HCT116 (cell line): Measurements from ENCODE around the gene SLC30A3. TPM values are rescaled to one million over a fixed set of nuclear protein-coding genes. Genes with fewer than 3 reads are reported as not detected.

Source experiments
- ATAC-seq: fragments of 200-7000 bp; cut with Tn5 transposase; 2 replicates; pipeline ENCODE4 v1.9.1; 2020; ENCODE audit warnings: mild to moderate bottlenecking, moderate library complexity
- BruUV-seq: library from RNA; stranded (reverse); fragments of 400-500 nt; replicated peaks from 2 replicates; lab custom pipeline; 2021; lab: Mats Ljungman, UMichigan
- CTCF ChIA-PET: fragments of 300-600 bp; sonication (Branson Sonifier 250); formaldehyde crosslinking; loops from one replicate; lab custom pipeline; 2021; ENCODE audit warnings: antibody characterized with exemption; lab: Charles Lee
- POLR2A ChIA-PET: fragments of 300-600, 350-600 bp; sonication (Branson Sonifier 250); formaldehyde crosslinking; loops from one replicate; lab custom pipeline; 2021; ENCODE audit warnings: antibody characterized with exemption; lab: Charles Lee
- RAD21 ChIA-PET, 2 experiments: fragments of 300-600 bp; sonication (Branson Sonifier 250); formaldehyde crosslinking; loops; one replicate each; lab custom pipeline; 2023; ENCODE audit warnings: low total read pairs in 2 of 2; ENCODE audit not compliant: uncharacterized antibody in 2 of 2, unreplicated experiment in 2 of 2, low non-redundant PET in 1 of 2; lab: Charles Lee
- DNase-seq: peaks from one replicate; pipeline ENCODE4 v3.0.0-alpha.2; 2010; ENCODE audit warnings: low read depth, low spot score
- H2AFZ ChIP-seq: fragments of 200-600 bp; shearing (Covaris generic), sonication (generic); 2 replicates; pipeline ENCODE4 v1.6.1; 2017; ENCODE audit warnings: low read depth, mixed run types, mixed read lengths, antibody characterized with exemption, low read length; ENCODE audit not compliant: poor library complexity, severe bottlenecking
- H3K27ac ChIP-seq: 2 replicates; pipeline ENCODE4 v1.5.1; 2012; ENCODE audit warnings: low read depth, low read length
- H3K27me3 ChIP-seq: fragments of 200-600 bp; sonication (generic); 2 replicates; pipeline ENCODE4 v1.6.1; 2016; ENCODE audit warnings: mixed run types, low read length, mixed read lengths; ENCODE audit not compliant: insufficient read depth
- H3K36me3 ChIP-seq, 2 experiments: fragments of 200-500 bp in 1 of 2; fragments of 200-600 bp in 1 of 2; sonication (Bioruptor generic) in 1 of 2; sonication (generic) in 1 of 2; 2 replicates each; pipeline versions ENCODE4 v1.5.1 to v1.6.1; 2014 to 2016; ENCODE audit warnings: low read length in 2 of 2, inconsistent platforms in 1 of 2, mixed read lengths in 1 of 2, mixed run types in 1 of 2; ENCODE audit not compliant: insufficient read depth in 2 of 2, control insufficient read depth in 1 of 2
- H3K4me1 ChIP-seq, 2 experiments: fragments of 200-600 bp in 1 of 2; sonication (generic) in 1 of 2; 2 replicates each; pipeline versions ENCODE4 v1.5.1 to v1.6.1; 2012 to 2017; ENCODE audit warnings: low read length in 2 of 2, inconsistent platforms in 1 of 2, mild to moderate bottlenecking in 1 of 2, mixed read lengths in 1 of 2, mixed run types in 1 of 2, moderate library complexity in 1 of 2; ENCODE audit not compliant: insufficient read depth in 2 of 2, control insufficient read depth in 1 of 2
- H3K4me2 ChIP-seq: fragments of 200-600 bp; sonication (generic); 2 replicates; pipeline ENCODE4 v1.6.1; 2017; ENCODE audit warnings: mixed run types, low read length, mixed read lengths
- H3K4me3 ChIP-seq, 2 experiments: fragments of 200-600 bp in 1 of 2; sonication (generic) in 1 of 2; replicated peaks in 1 of 2; 2 replicates each; pipeline ENCODE4 v1.5.1; 2011 to 2016; ENCODE audit warnings: low read length in 2 of 2, control low read depth in 1 of 2, low read depth in 1 of 2, mild to moderate bottlenecking in 1 of 2, mixed read lengths in 1 of 2, mixed run types in 1 of 2
- H3K79me2 ChIP-seq: fragments of 200-600 bp; sonication (generic); 2 replicates; pipeline ENCODE4 v1.6.1; 2017; ENCODE audit warnings: mild to moderate bottlenecking, mixed run types, low read length, moderate library complexity, mixed read lengths; ENCODE audit not compliant: insufficient read depth
- H3K9ac ChIP-seq: fragments of 200-600 bp; sonication (generic); 2 replicates; pipeline ENCODE4 v1.6.1; 2016; ENCODE audit warnings: low read length, mixed read lengths
- H3K9me2 ChIP-seq: fragments of 200-600 bp; sonication (generic), shearing (Covaris generic); 2 replicates; pipeline ENCODE4 v1.6.1; 2017; ENCODE audit warnings: mixed run types, mild to moderate bottlenecking, moderate library complexity; ENCODE audit not compliant: insufficient read depth
- H3K9me3 ChIP-seq, 2 experiments: fragments of 200-500 bp in 1 of 2; fragments of 200-600 bp in 1 of 2; sonication (Bioruptor generic) in 1 of 2; sonication (generic) in 1 of 2; 2 replicates each; pipeline ENCODE4 v1.6.1; 2014 to 2017; ENCODE audit warnings: low read length in 2 of 2, mixed read lengths in 2 of 2, inconsistent platforms in 1 of 2, low read depth in 1 of 2, mild to moderate bottlenecking in 1 of 2, mixed run types in 1 of 2, moderate library complexity in 1 of 2; ENCODE audit not compliant: control insufficient read depth in 1 of 2, insufficient read depth in 1 of 2
- H4K20me1 ChIP-seq: fragments of 200-600 bp; sonication (generic), shearing (Covaris generic); 2 replicates; pipeline ENCODE4 v1.6.1; 2017; ENCODE audit warnings: mixed run types, mild to moderate bottlenecking, moderate library complexity; ENCODE audit not compliant: insufficient read depth
- EGR1 ChIP-seq: IDR thresholded peaks from 2 replicates; pipeline ENCODE4 v1.6.1; 2012; ENCODE audit warnings: low read depth
- EZH2phosphoT487 ChIP-seq: fragments of 200-600 bp; IDR thresholded peaks from 2 replicates; pipeline ENCODE4 v1.6.1; 2018; ENCODE audit warnings: antibody characterized with exemption, borderline replicate concordance
- FOSL1 ChIP-seq: IDR thresholded peaks from 2 replicates; pipeline ENCODE4 v1.6.1; 2012; ENCODE audit warnings: low read depth
- POLR2A ChIP-seq: IDR thresholded peaks from 2 replicates; pipeline ENCODE4 v1.7.0; 2011; ENCODE audit warnings: borderline replicate concordance; ENCODE audit not compliant: insufficient read depth, insufficient read length; ENCODE audit errors: extremely low read depth
- POLR2AphosphoS5 ChIP-seq: IDR thresholded peaks from 2 replicates; pipeline ENCODE4 v1.6.1; 2011; ENCODE audit warnings: mild to moderate bottlenecking, low read depth, low read length, moderate library complexity
- ZBTB33 ChIP-seq: IDR thresholded peaks from 2 replicates; pipeline ENCODE4 v1.6.1; 2011; ENCODE audit warnings: mild to moderate bottlenecking, low read length, moderate library complexity; ENCODE audit not compliant: insufficient replicate concordance; ENCODE audit errors: extremely low read depth
- ZNF274 ChIP-seq: fragments of 200-500 bp; sonication (Bioruptor generic); IDR thresholded peaks from 2 replicates; pipeline ENCODE4 v1.6.1; 2014; ENCODE audit warnings: mild to moderate bottlenecking, low read depth, low read length, inconsistent platforms
- intact Hi-C: fragments of 100-400 bp; cut with micrococcal nuclease; formaldehyde crosslinking; loops from 2 replicates; pipeline ENCODE4 v1.10.0; 2022
- total RNA-seq: library from RNA; stranded (reverse); gene quantifications from one replicate; pipeline ENCODE4 v1.2.1, GENCODE V29; 2021; ENCODE audit not compliant: unreplicated experiment

SLC30A3 gene
- total RNA-seq, 1 experiment from 2014 or later = 20.5 TPM

GRCh38 chr2:27245116-27245515 is 17.7 kb downstream of the SLC30A3 start:
- no peak overlapping the region for H3K27ac ChIP-seq
- TF ChIP-seq EZH2phosphoT487 (no peak), FOSL1 (no peak), POLR2A (no peak), POLR2AphosphoS5 (0 out of 2 replicates have a peak, but pooled peaks have one; percentile 16), ZNF274 (no peak), EGR1 (no peak), ZBTB33 (no peak)
- H3K4me2 ChIP-seq = no peak overlapping the region
- no peak overlapping the region for H3K4me3 ChIP-seq
- ChIA-PET RAD21 (no interaction called here), CTCF (no interaction called here), POLR2A (no interaction called here)
- H3K9me2 ChIP-seq = no peaks in the 10 kb centered on the region
- no peaks in the 10 kb centered on the region for H4K20me1 ChIP-seq
- H3K9me3 ChIP-seq = no peaks in the 10 kb centered on the region
- H2AFZ ChIP-seq = no peak overlapping the region
- BruUV-seq = no TSS peak
- H3K4me1 ChIP-seq = peaks cover 0 to 4% of the 10 kb centered on the region in 2 experiments; a peak in 2 of 4 replicates
- DNase-seq (no peak), ATAC-seq (no peak)
- H3K27me3 ChIP-seq = no peaks in the 10 kb centered on the region
- intact Hi-C loops = no loop called here
- H3K79me2 ChIP-seq = no peaks in the 10 kb centered on the region
- H3K36me3 ChIP-seq = peaks cover 20 to 41% of the 10 kb centered on the region in 2 experiments; a peak in 3 of 4 replicates
- no peak overlapping the region for H3K9ac ChIP-seq
